Smooth muscle cell of the pulmonary artery (primary cell): ENCODE results near the gene CIC. TPM values are rescaled to one million over a fixed set of nuclear protein-coding genes. Genes with fewer than 3 reads are reported as not detected.

Experiments used
- total RNA-seq: library from RNA; depleted of rRNA; stranded (reverse); fragments of >200 nt; gene quantifications from 2 replicates; pipeline ENCODE4 v1.2.3, GENCODE V29; 2014

Gene CIC
- total RNA-seq, result 37.7 and 62.2 TPM in 2 replicates

GRCh38 chr19:42268704-42269477 lies at the start of gene CIC:
TSS of gene CIC (plus strand) at chr19:42269252. CDS start at chr19:42271784, 2,532 bp downstream.

DNA sequence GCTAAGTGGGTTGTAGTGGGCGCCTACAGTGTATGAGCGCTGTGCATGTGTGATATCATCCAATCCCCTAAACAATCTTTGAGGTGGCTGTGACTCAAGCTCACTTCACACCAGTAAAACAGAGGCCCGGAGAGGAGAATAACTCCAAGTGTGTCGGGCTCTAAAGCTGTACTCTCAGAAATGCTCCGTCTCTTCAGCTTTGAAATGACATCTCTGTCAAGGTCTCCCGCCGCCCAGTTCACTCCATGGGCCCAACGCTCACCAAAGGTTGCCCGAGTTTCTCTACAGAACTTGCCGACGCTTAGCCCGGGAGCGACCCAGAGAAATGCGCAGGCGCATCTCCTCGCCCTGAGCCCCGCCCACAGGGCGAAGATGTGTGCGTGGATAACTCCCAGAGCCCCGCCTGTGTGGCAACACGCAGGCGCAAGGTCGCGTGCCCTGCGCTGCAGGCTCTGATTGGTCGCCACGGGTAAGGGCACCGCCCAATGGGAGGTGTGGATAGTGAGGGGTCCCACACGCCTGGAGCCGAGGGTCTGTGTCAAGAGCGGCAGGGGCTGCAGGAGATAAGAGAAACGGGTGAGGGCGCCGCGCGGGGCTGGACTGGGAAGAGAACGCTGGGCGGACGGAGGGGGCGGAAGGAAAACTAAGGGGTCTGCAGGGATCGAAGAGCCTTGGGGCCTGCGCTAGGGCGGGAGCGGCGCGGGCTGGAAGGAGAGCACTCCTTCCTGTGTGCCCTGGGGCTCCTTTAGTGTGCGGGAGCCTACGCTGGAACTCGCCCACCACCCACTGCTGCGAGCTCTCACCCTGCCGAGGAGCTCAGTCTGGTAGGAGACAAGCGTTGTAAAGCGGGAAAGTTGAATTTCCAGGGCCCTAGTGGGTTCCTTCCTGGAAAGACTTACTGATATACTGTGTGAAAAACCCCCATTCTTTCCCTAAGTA lies 49.0 kb upstream of the CIC start, which contains the start of gene ZNF526:
TSS of gene ZNF526 (plus strand) at position 501 of the 939 bp plus-strand sequence. CDS start 4,092 bp downstream, outside the sequence.

GRCh38 chr19:42242512-42243409 lies 26.3 kb upstream of the CIC start, which contains the start of gene GSK3A:
TSS of gene GSK3A (minus strand) at chr19:42242602. CDS start at chr19:42242465, 137 bp downstream.

GRCh38 chr19:42254850-42255765 lies 13.9 kb upstream of the CIC start, which contains the start of gene ERF:
TSS of gene ERF (minus strand) at chr19:42255128. CDS start at chr19:42254999, 129 bp downstream.

GRCh38 chr19:42301646-42302203 lies 32.7 kb downstream of the CIC start, which contains the start of gene PRR19:
TSS of gene PRR19 (plus strand) at chr19:42302132. CDS start at chr19:42309585, 7,453 bp downstream.

DNA sequence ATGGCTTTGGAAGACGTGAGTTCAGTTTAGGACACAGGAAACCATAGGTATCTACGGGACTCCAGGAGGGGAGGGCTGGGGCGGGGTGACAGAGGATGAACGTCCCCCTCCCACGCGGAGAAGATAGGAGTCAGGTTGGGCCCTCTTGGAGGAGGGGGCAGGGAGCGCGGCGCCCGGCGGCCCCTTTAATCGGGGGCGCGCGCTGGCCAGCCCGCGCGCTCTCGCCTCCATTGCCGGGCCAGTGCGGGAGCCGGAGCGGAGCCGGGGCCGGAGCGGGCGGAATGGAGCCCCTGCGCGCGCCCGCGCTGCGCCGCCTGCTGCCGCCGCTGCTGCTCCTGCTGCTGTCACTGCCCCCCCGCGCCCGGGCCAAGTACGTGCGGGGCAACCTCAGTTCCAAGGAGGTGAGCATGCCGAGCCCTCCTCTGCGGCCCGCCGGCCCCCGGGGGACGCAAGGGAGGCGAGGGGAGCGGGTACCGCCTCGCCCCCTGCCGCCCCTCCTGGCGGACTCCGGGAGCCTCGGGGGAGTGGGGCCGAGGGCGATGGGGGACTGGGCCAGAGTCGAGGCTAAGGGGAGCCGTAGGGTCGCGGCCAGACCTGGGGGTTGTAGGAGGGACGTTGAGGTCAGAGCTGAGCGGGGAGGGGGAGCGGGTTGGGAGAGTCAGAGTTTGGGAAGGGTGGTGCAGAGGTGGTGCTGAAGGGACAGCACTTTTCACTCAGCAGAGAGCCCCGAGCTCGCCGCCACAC lies 44.2 kb downstream of the CIC start, which contains the start of gene TMEM145:
TSS of gene TMEM145 (plus strand) at position 214 of the 744 bp plus-strand sequence. CDS start at position 282, 68 bp downstream.

GRCh38 chr19:42325308-42325895 lies 56.4 kb downstream of the CIC start, which contains the start of gene MEGF8:
TSS of gene MEGF8 (plus strand) at chr19:42325635. CDS start at chr19:42326244, 609 bp downstream.

Other genes starting within 250 kb of the CIC start
- 3.2 and 7.3 TPM in 2 replicates for gene GRIK5, start 199.0 kb upstream of the CIC start, total RNA-seq
- 12.1 and 13.6 TPM in 2 replicates for gene ZNF574, start 193.1 kb upstream of the CIC start, total RNA-seq
- gene POU2F2, start 136.8 kb upstream of the CIC start, total RNA-seq, result 0.26 and 2.5 TPM in 2 replicates
- gene DEDD2, start 51.6 kb upstream of the CIC start, total RNA-seq, result 21.5 and 23.0 TPM in 2 replicates
- gene ZNF526, start 48.9 kb upstream of the CIC start, total RNA-seq, result 10.8 and 11.9 TPM in 2 replicates
- 31.7 and 33.3 TPM in 2 replicates for gene GSK3A, start 26.6 kb upstream of the CIC start, total RNA-seq
- 22.8 and 28.2 TPM in 2 replicates for gene ERF, start 14.1 kb upstream of the CIC start, total RNA-seq
- gene PRR19, start 32.9 kb downstream of the CIC start, total RNA-seq, result 0.20 and 0.23 TPM in 2 replicates
- gene PAFAH1B3, start 33.4 kb downstream of the CIC start, total RNA-seq, result 9.5 and 14.0 TPM in 2 replicates
- not detected in 2 replicates for gene TMEM145, start 44.1 kb downstream of the CIC start, total RNA-seq
- 71.8 and 72.2 TPM in 2 replicates for gene MEGF8, start 56.4 kb downstream of the CIC start, total RNA-seq
- gene CNFN, start 121.0 kb downstream of the CIC start, total RNA-seq, result not detected in 2 replicates
- gene LIPE, start 158.1 kb downstream of the CIC start, total RNA-seq, result 2.6 and 3.0 TPM in 2 replicates
- gene CXCL17, start 173.7 kb downstream of the CIC start, total RNA-seq, result not detected in 2 replicates